ENCODE data around the gene ELAPOR2. TPM values are rescaled to one million over a fixed set of nuclear protein-coding genes. Genes with fewer than 3 reads are reported as not detected.

Gene ELAPOR2
- total and polyA plus RNA-seq, 2 experiments from 2014 or later, result 12.7 to 28.3 TPM

- Histone ChIP-seq H2AFZ (no peak overlapping the region), H3K4me2 (no peak overlapping the region), H3K4me1 (ENCODE audit: insufficient read depth) (no peaks in the 10 kb centered on the region), H3K4me3 (no peak overlapping the region), H3K79me2 (no peaks in the 10 kb centered on the region), H4K20me1 (ENCODE audit: insufficient read depth, poor library complexity, severe bottlenecking) (no peaks in the 10 kb centered on the region), H3K9me2 (replicated peaks; ENCODE audit: insufficient read depth) (no peaks in the 10 kb centered on the region), H3K36me3 (replicated peaks; ENCODE audit: insufficient read depth, low read depth) (no peaks in the 10 kb centered on the region), H3K27me3 (no peaks in the 10 kb centered on the region), H3K9me3 (ENCODE audit: low read depth) (no peaks in the 10 kb centered on the region), H3K27ac (no peak overlapping the region)
- 91% methylated on average over 2 of the region's 2 CpGs for WGBS (ENCODE audit: low lambda C conversion rate, missing lambda C conversion rate)
- no peak for DNase-seq (ENCODE audit: low spot score)
- TF ChIP-seq EZH2 (IDR thresholded peaks at IDR 0.05; ENCODE audit: borderline replicate concordance) (no peak), EZH2phosphoT487 (IDR thresholded peaks at IDR 0.05; ENCODE audit: low read depth, severe bottlenecking, unreplicated experiment) (no peak)
- TF ChIP-seq, protein P1, sequence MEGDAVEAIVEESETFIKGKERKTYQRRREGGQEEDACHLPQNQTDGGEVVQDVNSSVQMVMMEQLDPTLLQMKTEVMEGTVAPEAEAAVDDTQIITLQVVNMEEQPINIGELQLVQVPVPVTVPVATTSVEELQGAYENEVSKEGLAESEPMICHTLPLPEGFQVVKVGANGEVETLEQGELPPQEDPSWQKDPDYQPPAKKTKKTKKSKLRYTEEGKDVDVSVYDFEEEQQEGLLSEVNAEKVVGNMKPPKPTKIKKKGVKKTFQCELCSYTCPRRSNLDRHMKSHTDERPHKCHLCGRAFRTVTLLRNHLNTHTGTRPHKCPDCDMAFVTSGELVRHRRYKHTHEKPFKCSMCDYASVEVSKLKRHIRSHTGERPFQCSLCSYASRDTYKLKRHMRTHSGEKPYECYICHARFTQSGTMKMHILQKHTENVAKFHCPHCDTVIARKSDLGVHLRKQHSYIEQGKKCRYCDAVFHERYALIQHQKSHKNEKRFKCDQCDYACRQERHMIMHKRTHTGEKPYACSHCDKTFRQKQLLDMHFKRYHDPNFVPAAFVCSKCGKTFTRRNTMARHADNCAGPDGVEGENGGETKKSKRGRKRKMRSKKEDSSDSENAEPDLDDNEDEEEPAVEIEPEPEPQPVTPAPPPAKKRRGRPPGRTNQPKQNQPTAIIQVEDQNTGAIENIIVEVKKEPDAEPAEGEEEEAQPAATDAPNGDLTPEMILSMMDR (IDR thresholded peaks at IDR 0.05; ENCODE audit: poor library complexity), result no peak
These were observed 33.2 kb upstream of the ELAPOR2 start for GRCh38 chr7:87092568-87093091.

DNA sequence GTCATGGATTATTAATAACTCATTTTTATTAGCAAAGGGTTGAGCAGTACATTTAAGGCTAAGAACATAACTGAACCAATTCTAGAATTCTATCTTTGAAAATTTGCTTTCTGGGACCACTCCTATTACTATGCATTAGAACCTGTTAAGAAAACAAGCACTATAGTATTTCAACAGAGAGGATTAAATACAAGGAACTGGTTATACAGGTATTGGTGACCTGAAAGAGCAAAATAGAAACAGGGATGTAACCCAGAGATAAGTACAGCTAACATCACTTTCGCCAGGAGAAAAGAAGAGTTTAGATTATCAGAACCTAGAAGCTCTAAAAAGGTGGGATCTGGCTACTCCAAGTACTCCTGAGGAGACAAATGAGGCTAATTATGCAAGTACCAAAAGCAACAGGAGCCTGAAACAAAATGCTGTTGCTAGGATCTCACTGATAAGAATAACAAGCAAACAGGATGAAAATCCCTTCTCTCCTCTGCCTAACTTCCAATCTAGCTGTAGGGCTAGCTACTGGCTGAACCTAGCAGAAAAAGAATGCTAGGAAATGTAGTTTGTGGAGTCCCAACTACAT is 32.1 kb upstream of the ELAPOR2 start:
- 29% methylated on average over 1 of the region's 1 CpG for WGBS (ENCODE audit: low lambda C conversion rate, missing lambda C conversion rate)

DNA sequence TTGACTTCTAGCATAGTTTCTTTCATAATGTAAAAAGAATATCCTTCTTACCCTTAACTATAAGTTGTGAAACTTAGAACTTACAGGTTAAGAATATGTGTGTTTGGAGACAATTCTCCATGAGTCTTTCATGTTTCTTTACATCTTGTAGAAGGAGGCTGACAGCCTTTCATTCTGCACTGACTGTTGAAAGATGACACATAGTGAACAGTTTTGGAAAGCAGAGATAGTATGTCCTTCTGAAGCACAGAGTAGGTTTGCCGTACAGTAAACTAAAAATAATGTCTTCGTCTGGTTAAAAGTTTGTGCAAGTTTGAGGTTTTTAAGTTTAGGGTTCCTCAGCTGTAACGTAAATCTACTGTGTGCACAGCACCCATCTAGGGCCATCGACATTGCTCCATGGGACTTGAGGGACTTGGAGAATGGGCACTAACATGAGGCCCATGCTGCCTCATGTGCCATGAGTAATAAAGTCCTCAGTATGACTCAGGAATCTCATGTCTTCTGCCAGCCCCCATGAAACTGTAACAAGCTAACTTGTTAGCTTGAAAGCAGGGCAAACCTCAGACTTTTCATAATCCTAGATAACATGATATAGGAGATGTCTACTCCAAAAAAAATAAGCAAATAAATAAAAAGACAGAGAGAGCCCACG is 24.5 kb upstream of the ELAPOR2 start:
- Histone ChIP-seq H4K20me1 (ENCODE audit: insufficient read depth, poor library complexity, severe bottlenecking) (no peaks in the 10 kb centered on the region), H3K27me3 (no peaks in the 10 kb centered on the region), H3K4me2 (no peak overlapping the region), H3K27ac (no peak overlapping the region), H3K4me1 (ENCODE audit: insufficient read depth) (no peaks in the 10 kb centered on the region), H3K9me3 (ENCODE audit: low read depth) (no peaks in the 10 kb centered on the region), H3K36me3 (replicated peaks; ENCODE audit: insufficient read depth, low read depth) (no peaks in the 10 kb centered on the region), H2AFZ (no peak overlapping the region), H3K9me2 (replicated peaks; ENCODE audit: insufficient read depth) (no peaks in the 10 kb centered on the region), H3K79me2 (no peaks in the 10 kb centered on the region), H3K4me3 (no peak overlapping the region)
- no peak for DNase-seq (ENCODE audit: low spot score)
- TF ChIP-seq, protein P1 (IDR thresholded peaks at IDR 0.05; ENCODE audit: poor library complexity), result no peak
- TF ChIP-seq EZH2 (IDR thresholded peaks at IDR 0.05; ENCODE audit: borderline replicate concordance), result no peak
- TF ChIP-seq EZH2phosphoT487 (IDR thresholded peaks at IDR 0.05; ENCODE audit: low read depth, severe bottlenecking, unreplicated experiment), result no peak
- WGBS (ENCODE audit: low lambda C conversion rate, missing lambda C conversion rate), result 92% methylated on average over 5 of the region's 5 CpGs

More for the DNA sequence above, 32.1 kb upstream of the ELAPOR2 start:
- H4K20me1 ChIP-seq (ENCODE audit: insufficient read depth, poor library complexity, severe bottlenecking), result no peaks in the 10 kb centered on the region
- TF ChIP-seq, protein P1 (IDR thresholded peaks at IDR 0.05; ENCODE audit: poor library complexity), result no peak
- TF ChIP-seq EZH2 (IDR thresholded peaks at IDR 0.05; ENCODE audit: borderline replicate concordance), result no peak
- TF ChIP-seq EZH2phosphoT487 (IDR thresholded peaks at IDR 0.05; ENCODE audit: low read depth, severe bottlenecking, unreplicated experiment), result no peak
- no peaks in the 10 kb centered on the region for H3K4me1 ChIP-seq (ENCODE audit: insufficient read depth)
- H3K27me3 ChIP-seq, result no peaks in the 10 kb centered on the region
- DNase-seq (ENCODE audit: low spot score), result no peak
- H3K4me2 ChIP-seq, result no peak overlapping the region
- no peaks in the 10 kb centered on the region for H3K79me2 ChIP-seq
- H3K9me3 ChIP-seq (ENCODE audit: low read depth), result no peaks in the 10 kb centered on the region
- H3K4me3 ChIP-seq, result no peak overlapping the region
- H3K36me3 ChIP-seq (replicated peaks; ENCODE audit: insufficient read depth, low read depth), result no peaks in the 10 kb centered on the region
- no peaks in the 10 kb centered on the region for H3K9me2 ChIP-seq (replicated peaks; ENCODE audit: insufficient read depth)
- H2AFZ ChIP-seq, result no peak overlapping the region
- H3K27ac ChIP-seq, result no peak overlapping the region
